ENCODE measurements around the gene EPS8.
"Not testable (repeated sequence)": the region's sequence is repeated elsewhere in the genome, so short reads cannot be mapped to it uniquely, and the experiment has no call there.

Gene EPS8

GRCh38 chr12:15762162-15762561 lies 27.0 kb downstream of the EPS8 start:
- not testable (repeated sequence) for DNase-seq (ENCODE audit: extremely low read depth in 1 of 2, low read depth in 1 of 2)

- DNase-seq (ENCODE audit: extremely low read depth in 1 of 2, low read depth in 1 of 2), result no peak
Observed at GRCh38 chr12:15757553-15758255, 31.5 kb downstream of the EPS8 start.

DNA sequence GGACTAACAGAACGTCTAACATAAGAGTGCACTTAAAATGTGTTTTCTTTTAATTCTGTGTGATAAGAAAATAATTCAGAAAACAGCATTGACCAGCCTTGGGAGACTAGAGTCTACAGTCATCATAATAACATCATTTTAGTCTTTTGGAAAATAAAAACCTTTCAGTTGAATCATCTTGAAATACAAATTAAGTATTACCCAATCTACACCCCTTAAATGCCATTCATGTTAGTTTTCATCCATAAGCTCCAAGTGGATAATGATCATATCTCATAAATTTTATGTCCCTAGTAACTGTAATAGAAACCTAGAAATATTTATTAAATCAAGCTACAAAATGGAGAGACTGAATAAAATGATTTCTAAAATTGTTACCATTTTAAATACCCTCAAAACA lies 32.4 kb downstream of the EPS8 start:
- DNase-seq (ENCODE audit: extremely low read depth in 1 of 2, low read depth in 1 of 2), result no peak

DNA sequence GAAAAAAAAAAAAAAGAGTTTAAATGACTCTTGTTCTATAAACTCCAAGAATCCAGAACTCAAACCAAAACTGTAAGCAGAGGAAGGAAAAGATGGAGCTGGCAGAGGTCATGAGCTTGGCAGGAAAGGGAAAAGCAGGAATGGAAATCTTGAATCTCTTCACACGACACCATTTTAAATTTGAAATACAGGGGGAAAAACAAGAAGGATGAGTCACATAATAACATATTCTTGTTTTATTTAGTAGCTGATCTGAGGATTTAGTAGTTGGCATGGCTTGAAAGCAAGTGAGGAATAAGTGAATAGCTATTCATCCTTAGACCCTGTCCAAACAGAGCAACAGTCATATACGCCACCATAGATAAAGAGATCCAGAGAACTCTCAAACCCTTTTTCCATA lies 35.0 kb downstream of the EPS8 start:
- no peak for DNase-seq (ENCODE audit: extremely low read depth in 1 of 2, low read depth in 1 of 2)

GRCh38 chr12:15752785-15753184 lies 36.4 kb downstream of the EPS8 start:
- DNase-seq (ENCODE audit: extremely low read depth in 1 of 2, low read depth in 1 of 2), result no peak

- no peak for DNase-seq (ENCODE audit: extremely low read depth in 1 of 2, low read depth in 1 of 2)
Observed at GRCh38 chr12:15751741-15752140, 37.4 kb downstream of the EPS8 start.

- no peak for DNase-seq (ENCODE audit: extremely low read depth in 1 of 2, low read depth in 1 of 2)
Observed at GRCh38 chr12:15749937-15750336, 39.3 kb downstream of the EPS8 start.

DNA sequence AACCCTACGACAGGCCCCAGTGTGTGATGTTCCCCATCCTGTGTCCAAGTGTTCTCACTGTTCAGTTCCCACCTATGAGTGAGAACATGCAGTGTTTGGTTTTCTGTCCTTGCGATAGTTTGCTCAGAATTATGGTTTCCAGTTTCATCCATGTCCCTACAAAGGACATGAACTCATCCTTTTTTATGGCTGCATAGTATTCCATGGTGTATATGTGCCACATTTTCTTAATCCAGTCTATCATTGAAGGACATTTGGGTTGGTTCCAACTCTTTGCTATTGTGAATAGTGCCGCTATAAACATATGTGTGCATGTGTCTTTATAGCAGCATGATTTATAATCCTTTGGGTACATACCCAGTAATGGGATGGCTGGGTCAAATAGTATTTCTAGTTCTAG lies 47.3 kb downstream of the EPS8 start:
- DNase-seq (ENCODE audit: extremely low read depth in 1 of 2, low read depth in 1 of 2), result not testable (repeated sequence)

DNA sequence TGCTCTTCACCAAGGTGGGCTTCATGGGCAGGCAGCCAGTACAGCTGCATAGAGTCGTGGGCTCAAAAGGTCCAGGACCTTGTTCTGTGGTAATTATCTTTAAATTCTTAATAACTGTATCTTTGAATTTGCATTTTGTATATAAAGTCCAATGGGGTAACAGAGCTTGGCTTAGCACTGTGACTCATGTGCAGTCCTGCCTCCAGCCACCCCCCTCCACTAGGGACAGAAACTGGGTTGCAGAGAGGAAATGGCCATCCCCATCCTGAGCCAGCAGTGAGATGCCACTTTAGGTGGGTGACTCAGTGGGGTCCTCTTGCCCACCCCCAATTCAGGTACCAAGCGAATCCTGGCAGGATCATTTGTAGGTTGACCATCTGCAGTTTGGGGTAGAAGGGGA lies 48.1 kb downstream of the EPS8 start:
- no peak for DNase-seq (ENCODE audit: extremely low read depth in 1 of 2, low read depth in 1 of 2)

- DNase-seq (ENCODE audit: extremely low read depth in 1 of 2, low read depth in 1 of 2), result not testable (repeated sequence)
Observed at GRCh38 chr12:15740389-15740788, 48.8 kb downstream of the EPS8 start.

DNA sequence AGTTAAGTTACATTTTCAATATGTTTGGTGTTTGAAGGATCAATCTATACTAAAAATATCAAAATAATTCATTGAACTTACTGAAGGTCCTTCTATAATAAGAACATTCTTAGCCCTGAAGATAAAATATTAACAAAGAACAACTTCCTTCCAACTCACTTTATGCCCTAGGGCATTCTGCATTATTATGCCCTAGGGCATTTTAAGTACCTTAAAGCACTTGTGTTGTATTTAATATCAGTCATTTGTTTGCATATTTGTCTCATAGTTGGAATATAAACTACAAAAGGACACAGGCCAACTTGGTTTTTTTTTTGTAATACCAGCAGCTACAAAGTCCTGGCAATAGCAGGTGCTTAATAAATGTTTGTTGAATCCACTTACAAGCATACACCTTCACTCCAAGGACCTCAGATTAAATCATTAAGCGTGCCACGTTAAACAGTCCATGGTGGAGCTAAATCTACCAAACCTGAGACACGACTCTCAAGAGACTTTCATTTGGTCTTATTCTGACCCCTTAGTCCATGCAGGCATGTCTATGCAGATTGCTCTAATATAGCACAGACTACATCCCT lies 50.7 kb downstream of the EPS8 start:
- no peak for DNase-seq (ENCODE audit: extremely low read depth in 1 of 2, low read depth in 1 of 2)

DNA sequence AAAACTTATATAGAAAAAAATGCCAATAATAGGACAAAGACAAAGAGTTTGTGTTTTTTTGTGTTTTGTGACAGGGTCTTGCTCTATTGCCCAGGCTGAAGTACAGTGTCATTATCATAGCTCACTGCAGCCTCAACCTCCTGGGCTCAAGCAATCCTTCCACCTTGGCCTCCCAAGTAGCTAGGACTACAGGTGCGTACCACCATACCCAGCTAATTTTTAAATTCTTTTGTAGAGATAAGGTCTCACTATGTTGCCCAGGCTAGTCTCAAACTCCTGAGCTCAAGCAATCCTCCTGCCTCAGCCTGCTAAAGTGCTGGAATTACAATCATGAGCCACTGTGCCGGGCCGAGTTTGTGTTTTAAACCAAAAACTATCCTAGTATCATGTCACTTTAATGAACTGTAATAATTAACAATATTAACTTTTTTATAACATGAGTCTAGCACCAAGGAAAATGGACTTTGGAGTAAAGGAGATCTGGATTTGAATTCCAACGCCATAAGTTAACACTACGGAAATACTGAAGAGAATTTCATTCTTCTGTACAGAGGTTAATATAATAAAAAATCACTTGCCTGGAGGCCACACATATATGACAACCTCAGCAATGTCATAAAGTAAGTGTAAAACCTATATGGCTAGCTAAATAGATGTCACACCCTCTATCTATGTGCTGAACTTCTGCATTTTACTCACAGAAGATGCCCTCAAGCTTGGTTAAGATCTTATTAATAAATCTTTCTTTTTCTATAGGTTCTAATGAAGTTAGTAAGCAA lies 53.2 kb downstream of the EPS8 start:
- DNase-seq (ENCODE audit: extremely low read depth in 1 of 2, low read depth in 1 of 2), result no peak

GRCh38 chr12:15733136-15733535 lies 56.1 kb downstream of the EPS8 start:
- no peak for DNase-seq (ENCODE audit: extremely low read depth in 1 of 2, low read depth in 1 of 2)

GRCh38 chr12:15732341-15733061 lies 56.7 kb downstream of the EPS8 start:
- no peak for DNase-seq (ENCODE audit: extremely low read depth in 1 of 2, low read depth in 1 of 2)

- no peak for DNase-seq (ENCODE audit: extremely low read depth in 1 of 2, low read depth in 1 of 2)
Observed at GRCh38 chr12:15731940-15732339, 57.2 kb downstream of the EPS8 start.

GRCh38 chr12:15729097-15729496 lies 60.1 kb downstream of the EPS8 start:
- no peak for DNase-seq (ENCODE audit: extremely low read depth in 1 of 2, low read depth in 1 of 2)

DNA sequence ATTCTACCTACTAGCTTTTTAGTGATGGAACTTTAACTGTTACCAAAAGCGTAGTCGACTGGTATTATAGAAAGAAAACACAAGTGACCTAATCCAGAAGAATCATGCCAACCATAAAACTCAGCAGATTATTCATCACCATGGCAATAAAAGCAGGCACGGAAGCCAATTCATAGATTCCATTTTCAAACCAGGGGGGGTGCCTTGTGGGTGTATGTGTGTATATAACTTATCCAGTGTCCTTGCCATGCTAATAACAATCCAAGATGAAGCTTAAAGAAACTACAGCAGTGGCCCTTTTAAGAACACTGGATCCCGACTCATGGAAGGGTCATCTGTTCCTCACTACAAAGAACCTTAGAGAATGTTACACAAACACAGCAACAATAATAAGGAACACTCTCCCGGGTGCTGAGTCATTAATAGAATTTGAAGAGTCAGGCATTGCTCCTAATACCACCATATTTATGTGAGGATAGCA lies 61.0 kb downstream of the EPS8 start:
- DNase-seq (ENCODE audit: extremely low read depth in 1 of 2, low read depth in 1 of 2), result no peak

GRCh38 chr12:15726878-15727150 lies 62.4 kb downstream of the EPS8 start:
- no peak for DNase-seq (ENCODE audit: extremely low read depth in 1 of 2, low read depth in 1 of 2)

GRCh38 chr12:15726027-15726877 lies 62.9 kb downstream of the EPS8 start:
- no peak for DNase-seq (ENCODE audit: extremely low read depth in 1 of 2, low read depth in 1 of 2)

DNA sequence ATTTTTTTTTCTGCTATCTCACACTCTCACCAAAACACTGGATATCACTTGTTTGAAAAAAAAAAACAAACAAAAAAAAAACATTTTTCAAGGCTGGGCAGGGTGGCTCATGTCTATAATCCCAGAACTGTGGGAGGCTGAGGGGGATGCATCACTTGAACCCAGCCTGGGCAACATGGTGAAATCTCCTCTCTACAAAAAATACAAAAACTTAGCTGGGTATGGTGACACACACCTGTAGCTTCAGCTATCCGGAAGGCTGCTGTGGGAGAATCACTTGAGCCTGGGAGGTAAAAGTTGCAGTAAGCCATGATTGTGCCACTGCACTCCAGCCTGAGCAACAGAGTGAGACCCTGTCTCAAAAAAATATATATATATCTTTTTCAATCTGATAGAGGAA lies 66.2 kb downstream of the EPS8 start:
- DNase-seq (ENCODE audit: extremely low read depth in 1 of 2, low read depth in 1 of 2), result no peak
